Esophagus squamous epithelium (tissue), 4 donors: ENCODE measurements around the gene AZGP1.

ENCODE experiments used
- POLR2A ChIP-seq, 4 donors: fragments of 450-650 bp; IDR thresholded peaks; one replicate each; pipeline ENCODE4 v1.6.1; 2017; ENCODE audit warnings: antibody characterized with exemption in 4 of 4, mild to moderate bottlenecking in 4 of 4, moderate library complexity in 3 of 4
- TF ChIP-seq, protein P1 (sequence below), 6 experiments: fragments of 450-650 bp in 4 of 6; fragments of 200-600 bp in 2 of 6; sonication (generic) in 2 of 6; IDR thresholded peaks; one replicate each; pipeline ENCODE4 v1.5.1; 2016 to 2019; ENCODE audit warnings: antibody characterized with exemption in 6 of 6, mild to moderate bottlenecking in 4 of 6, moderate library complexity in 4 of 6

DNA sequence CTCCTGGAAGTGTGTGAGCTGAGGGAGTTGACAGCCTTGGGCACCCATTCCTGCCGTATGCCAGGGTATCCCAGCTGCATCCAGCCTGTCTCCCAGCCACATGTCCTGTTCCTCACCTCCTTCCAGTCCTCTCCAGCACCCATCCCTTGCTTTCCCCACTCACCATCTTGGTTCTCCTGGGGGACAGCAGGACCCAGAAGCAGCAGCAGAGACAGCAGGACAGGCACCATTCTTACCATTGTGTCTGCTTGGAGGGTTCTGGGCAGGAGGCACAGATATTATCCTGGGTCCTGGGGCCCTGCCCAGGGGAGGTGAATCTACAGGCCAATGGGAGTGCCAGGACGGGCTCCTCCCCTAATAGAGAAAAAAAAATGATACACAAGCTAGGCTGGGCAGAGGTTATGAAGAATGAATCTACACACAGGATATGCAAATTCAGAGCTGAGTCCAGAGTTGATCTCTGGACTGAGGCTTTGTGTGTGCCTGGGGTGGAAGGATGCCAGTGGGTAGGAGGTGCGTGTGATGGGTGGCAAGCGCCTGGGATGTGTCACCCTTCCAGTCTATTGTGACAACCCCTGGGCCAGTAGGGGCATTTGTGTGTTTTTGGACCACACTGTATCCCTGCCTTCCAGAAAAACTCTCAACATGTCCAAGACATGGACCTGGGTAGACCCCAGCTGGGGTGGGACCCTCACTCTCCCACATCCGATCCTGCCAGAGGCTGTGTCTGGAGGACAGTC, at the start of gene AZGP1:
- TF ChIP-seq, protein P1, sequence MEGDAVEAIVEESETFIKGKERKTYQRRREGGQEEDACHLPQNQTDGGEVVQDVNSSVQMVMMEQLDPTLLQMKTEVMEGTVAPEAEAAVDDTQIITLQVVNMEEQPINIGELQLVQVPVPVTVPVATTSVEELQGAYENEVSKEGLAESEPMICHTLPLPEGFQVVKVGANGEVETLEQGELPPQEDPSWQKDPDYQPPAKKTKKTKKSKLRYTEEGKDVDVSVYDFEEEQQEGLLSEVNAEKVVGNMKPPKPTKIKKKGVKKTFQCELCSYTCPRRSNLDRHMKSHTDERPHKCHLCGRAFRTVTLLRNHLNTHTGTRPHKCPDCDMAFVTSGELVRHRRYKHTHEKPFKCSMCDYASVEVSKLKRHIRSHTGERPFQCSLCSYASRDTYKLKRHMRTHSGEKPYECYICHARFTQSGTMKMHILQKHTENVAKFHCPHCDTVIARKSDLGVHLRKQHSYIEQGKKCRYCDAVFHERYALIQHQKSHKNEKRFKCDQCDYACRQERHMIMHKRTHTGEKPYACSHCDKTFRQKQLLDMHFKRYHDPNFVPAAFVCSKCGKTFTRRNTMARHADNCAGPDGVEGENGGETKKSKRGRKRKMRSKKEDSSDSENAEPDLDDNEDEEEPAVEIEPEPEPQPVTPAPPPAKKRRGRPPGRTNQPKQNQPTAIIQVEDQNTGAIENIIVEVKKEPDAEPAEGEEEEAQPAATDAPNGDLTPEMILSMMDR (IDR thresholded peaks at IDR 0.05), result no peak
- TF ChIP-seq POLR2A (IDR thresholded peaks at IDR 0.05), result no peak
